ENCODE measurements around the gene DOK3. TPM values are rescaled to one million over a fixed set of nuclear protein-coding genes. Genes with fewer than 3 reads are reported as not detected.

The DOK3 gene
- total RNA-seq, 4 donors from 2014 or later: 1.5 to 4.0 (median 2.0) TPM

DNA sequence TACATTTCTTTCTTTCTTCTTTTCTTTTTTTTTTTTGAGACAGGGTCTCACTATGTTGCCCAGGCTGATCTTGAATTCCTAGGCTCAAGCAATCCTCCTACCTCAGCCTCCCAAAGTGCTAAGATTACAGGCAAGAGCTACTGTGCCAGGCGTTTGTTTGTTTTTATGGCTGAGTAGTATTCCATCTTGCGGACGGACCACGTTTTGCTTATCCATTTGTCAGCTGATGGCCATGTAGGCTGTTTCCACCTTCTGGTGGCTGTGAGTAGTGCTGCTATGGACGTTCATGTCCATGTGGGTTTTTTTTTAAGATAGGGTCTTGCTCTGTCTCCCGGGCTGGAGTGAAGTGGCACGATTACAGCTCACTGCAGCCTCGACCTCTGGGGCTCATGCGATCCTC is 2.5 kb downstream of the DOK3 start:
- no peak for TF ChIP-seq POLR2A (IDR thresholded peaks at IDR 0.05)
- TF ChIP-seq, protein P1, sequence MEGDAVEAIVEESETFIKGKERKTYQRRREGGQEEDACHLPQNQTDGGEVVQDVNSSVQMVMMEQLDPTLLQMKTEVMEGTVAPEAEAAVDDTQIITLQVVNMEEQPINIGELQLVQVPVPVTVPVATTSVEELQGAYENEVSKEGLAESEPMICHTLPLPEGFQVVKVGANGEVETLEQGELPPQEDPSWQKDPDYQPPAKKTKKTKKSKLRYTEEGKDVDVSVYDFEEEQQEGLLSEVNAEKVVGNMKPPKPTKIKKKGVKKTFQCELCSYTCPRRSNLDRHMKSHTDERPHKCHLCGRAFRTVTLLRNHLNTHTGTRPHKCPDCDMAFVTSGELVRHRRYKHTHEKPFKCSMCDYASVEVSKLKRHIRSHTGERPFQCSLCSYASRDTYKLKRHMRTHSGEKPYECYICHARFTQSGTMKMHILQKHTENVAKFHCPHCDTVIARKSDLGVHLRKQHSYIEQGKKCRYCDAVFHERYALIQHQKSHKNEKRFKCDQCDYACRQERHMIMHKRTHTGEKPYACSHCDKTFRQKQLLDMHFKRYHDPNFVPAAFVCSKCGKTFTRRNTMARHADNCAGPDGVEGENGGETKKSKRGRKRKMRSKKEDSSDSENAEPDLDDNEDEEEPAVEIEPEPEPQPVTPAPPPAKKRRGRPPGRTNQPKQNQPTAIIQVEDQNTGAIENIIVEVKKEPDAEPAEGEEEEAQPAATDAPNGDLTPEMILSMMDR (IDR thresholded peaks at IDR 0.05): no peak
- DNase-seq (ENCODE audit: low spot score in 2 of 2): no peak
- WGBS, 2 donors: 81% methylated on average over 9 of the region's 9 CpGs
- intact Hi-C loops (cut with DNase I; ENCODE audit: low total_unique reads): no loop called here
- H3K4me3 ChIP-seq (ENCODE audit: low read depth, poor library complexity, severe bottlenecking): no peak overlapping the region

DNA sequence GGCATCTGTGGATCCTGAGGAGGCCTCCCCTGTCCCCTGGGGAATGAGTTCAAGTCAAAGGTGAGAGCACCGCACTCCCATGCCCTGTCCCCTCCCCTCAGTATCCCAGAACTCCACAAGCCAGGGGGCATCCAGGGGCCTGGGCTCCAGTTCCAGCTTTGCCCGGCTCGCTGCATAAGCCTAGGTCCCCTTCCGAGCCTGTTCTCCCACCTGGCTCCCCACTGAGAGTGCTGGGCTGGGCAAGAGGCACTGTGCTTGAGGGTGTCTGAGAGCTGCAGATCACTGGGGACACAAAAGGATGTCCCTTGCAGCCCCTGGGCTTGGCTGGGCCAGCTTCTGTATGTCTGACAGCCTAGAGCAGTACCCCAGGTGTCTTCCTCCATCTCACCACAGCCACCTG is 4.6 kb downstream of the DOK3 start:
- WGBS, 2 donors: 92 to 100% methylated on average over 3 to 4 of the region's 4 CpGs
- intact Hi-C loops (cut with DNase I; ENCODE audit: low total_unique reads): no loop called here

DNA sequence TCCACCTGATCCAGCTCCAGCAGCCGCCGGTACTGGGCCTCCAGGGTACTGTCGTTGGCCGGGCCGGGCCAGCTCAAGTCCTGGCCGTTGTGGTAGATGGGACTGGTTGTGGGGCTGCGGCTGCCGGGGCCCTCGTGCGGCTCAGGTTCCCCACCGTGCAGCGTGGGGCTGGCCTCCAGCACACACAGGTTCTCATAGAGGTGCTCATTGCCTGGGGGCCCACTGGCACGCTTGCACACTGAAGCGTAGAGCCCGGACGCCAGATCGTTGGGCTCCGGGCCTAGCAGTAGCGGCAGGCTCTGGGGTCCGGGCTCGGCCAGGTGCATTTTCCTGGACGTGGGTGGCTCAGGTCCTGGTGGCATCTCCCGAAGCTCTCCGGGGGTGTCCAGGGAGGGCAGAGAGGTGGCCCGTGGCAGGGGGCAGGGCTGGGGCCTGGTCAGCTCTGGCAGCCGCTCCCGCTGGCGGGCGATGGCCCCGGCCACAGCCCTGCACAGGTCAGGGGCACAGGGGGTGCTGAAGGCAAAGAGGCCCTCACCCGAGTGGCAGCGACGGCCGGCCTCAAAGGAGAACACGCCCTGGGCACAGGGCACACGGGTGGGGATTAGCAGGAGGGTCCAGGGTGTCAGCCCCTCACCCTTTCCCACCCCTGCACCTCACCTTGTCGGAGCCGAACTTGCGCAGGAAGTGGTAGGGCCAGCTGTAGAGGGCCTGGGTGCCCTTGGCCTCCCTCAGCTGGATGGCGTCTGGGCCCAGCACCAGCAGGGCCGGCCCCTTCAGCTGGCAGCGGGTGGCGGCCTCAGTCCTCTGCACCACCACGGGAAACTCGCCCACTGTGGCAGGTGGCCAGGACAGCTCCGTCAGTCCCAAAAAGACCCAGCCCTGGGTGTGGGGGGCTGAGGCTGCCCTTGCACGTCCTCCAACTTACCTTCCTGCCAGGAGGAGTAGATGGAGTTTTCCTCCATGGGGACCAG is 5.3 kb downstream of the DOK3 start:
- TF ChIP-seq, protein P1 (IDR thresholded peaks at IDR 0.05): no peak
- TF ChIP-seq POLR2A (IDR thresholded peaks at IDR 0.05): no peak
- DNase-seq (ENCODE audit: low spot score in 2 of 2): no peak
- H3K4me3 ChIP-seq (ENCODE audit: low read depth, poor library complexity, severe bottlenecking): no peak overlapping the region
- WGBS, 2 donors: 89 to 90% methylated on average over 30 to 34 of the region's 47 CpGs
- intact Hi-C loops (cut with DNase I; ENCODE audit: low total_unique reads): loop anchor here (5.0 kb wide), 1 partner anchor 102 kb away; the partner anchor contains the start of gene PFN3

More for the DNA sequence above, 4.6 kb downstream of the DOK3 start:
- TF ChIP-seq, protein P1 (IDR thresholded peaks at IDR 0.05): no peak
- TF ChIP-seq POLR2A (IDR thresholded peaks at IDR 0.05): no peak
- H3K4me3 ChIP-seq (ENCODE audit: low read depth, poor library complexity, severe bottlenecking): no peak overlapping the region
- DNase-seq (ENCODE audit: low spot score in 2 of 2): no peak

DNA sequence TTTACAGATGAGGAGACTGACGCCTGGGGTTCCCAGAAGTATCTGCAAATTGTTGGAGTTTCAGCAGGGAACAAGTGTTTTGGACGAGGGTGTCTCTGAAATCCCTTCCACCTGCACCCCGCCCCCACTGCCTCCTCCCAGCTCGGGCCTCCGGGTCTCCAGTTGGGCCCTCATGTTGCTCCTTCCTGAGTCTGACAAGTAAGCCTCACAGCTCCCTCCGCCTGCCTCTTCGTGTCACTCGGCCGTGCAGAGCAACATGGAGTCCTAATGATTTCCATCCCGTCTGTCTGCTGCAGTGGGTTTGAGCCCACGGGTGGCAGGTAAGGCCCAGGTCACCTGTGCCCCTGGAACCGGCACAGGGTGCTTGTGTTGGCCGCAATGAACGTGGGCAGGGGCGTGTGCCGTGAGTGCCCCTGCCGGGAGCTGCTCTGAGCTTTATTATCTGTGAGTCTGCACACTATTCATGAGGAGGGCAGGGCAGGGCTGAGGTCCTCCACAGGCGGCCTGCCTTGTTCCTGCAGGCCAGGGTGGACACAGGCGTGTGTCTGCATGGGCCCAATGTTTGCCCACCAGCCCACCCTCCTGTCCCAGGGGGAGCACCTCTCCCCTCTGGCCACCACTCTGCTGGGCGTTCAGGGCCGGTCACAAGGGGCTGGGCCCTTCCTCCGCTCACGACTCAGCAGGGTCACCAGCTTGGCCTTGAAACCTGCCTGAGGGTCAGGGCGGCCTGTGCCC is 6.1 kb downstream of the DOK3 start:
- DNase-seq (ENCODE audit: low spot score in 2 of 2): no peak
- no peak for TF ChIP-seq POLR2A (IDR thresholded peaks at IDR 0.05)
- TF ChIP-seq, protein P1 (IDR thresholded peaks at IDR 0.05): no peak
- no peak overlapping the region for H3K4me3 ChIP-seq (ENCODE audit: low read depth, poor library complexity, severe bottlenecking)
- 82 to 84% methylated on average over 22 to 23 of the region's 24 CpGs for WGBS, 2 donors
- intact Hi-C loops (cut with DNase I; ENCODE audit: low total_unique reads): loop anchor here (5.0 kb wide), 1 partner anchor 101 kb away; the partner anchor contains the start of gene PFN3

DNA sequence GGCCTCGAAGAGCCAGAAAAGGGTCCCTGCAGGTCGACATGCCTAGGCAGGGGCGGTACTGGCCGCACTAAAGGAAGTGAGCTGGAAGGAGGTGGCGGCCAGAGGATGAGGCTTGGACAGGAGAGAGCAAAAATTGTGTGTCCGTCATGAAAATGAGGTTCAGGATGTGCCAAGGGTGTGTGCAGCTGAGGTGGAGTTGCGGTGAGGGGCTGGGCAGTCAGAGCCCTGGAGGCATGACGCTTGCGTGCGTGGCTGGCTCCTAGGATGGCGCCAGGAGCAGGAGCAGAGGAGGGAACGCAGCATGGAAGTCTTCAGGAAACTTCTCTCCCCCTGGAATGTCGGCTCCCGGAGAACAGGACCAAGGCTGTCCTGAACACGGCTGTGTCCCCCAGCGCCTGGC is 6.7 kb downstream of the DOK3 start:
- no peak overlapping the region for H3K4me3 ChIP-seq (ENCODE audit: low read depth, poor library complexity, severe bottlenecking)
- intact Hi-C loops (cut with DNase I; ENCODE audit: low total_unique reads): loop anchor here (5.0 kb wide), 1 partner anchor 101 kb away; the partner anchor contains the start of gene PFN3
- 75 to 76% methylated on average over 16 of the region's 16 CpGs for WGBS, 2 donors
- DNase-seq (ENCODE audit: low spot score in 2 of 2): no peak
- no peak for TF ChIP-seq POLR2A (IDR thresholded peaks at IDR 0.05)
- TF ChIP-seq, protein P1 (IDR thresholded peaks at IDR 0.05): no peak

Measured in lower leg skin (tissue), 4 donors.